H1 (cell line): ENCODE data around the gene FANCI. TPM values are rescaled to one million over a fixed set of nuclear protein-coding genes. Genes with fewer than 3 reads are reported as not detected.

ENCODE experiments used
- CTCF ChIA-PET: fragments of 300-600 bp; sonication (Branson Sonifier 250); formaldehyde crosslinking; loops from one replicate; lab custom pipeline; 2021; ENCODE audit not compliant: partially characterized antibody; lab: Charles Lee
- POLR2A ChIA-PET: fragments of 300-600 bp; sonication (Branson Sonifier 250); formaldehyde crosslinking; loops from one replicate; lab custom pipeline; 2021; ENCODE audit warnings: inconsistent platforms; ENCODE audit not compliant: partially characterized antibody; lab: Charles Lee
- DNase-seq, 2 experiments: peaks; one replicate each; pipeline versions ENCODE4 v3.0.0 to v3.0.0-alpha.2; 2010 to 2022; ENCODE audit warnings: low spot score in 2 of 2, low read depth in 1 of 2, mixed read lengths in 1 of 2
- FAIRE-seq: peaks from 2 replicates; lab custom pipeline; 2011; peaks lifted over from hg19 to GRCh38; lab: Jason Lieb, UNC
- H2AFZ ChIP-seq: 2 replicates; pipeline ENCODE4 v1.8.1; 2012; ENCODE audit warnings: low read length, inconsistent platforms
- H2AK5ac ChIP-seq: 2 replicates; pipeline ENCODE4 v1.6.1; 2013; ENCODE audit warnings: low read depth, low read length
- H2BK120ac ChIP-seq: replicated peaks from 2 replicates; pipeline ENCODE3; 2013; ENCODE audit warnings: low read depth, low read length, inconsistent platforms
- H2BK12ac ChIP-seq: 2 replicates; pipeline ENCODE4 v1.6.1; 2013; ENCODE audit warnings: low read depth, low read length
- H2BK15ac ChIP-seq: 2 replicates; pipeline ENCODE4 v1.6.1; 2013; ENCODE audit warnings: low read length
- H2BK20ac ChIP-seq: 2 replicates; pipeline ENCODE4 v1.6.1; 2013; ENCODE audit warnings: low read length
- H2BK5ac ChIP-seq: 2 replicates; pipeline ENCODE4 v1.6.1; 2013; ENCODE audit warnings: low read depth, low read length
- H3K14ac ChIP-seq: 2 replicates; pipeline ENCODE4 v1.6.1; 2013; ENCODE audit warnings: inconsistent platforms; ENCODE audit not compliant: insufficient read length
- H3K18ac ChIP-seq: 2 replicates; pipeline ENCODE4 v1.6.1; 2013; ENCODE audit warnings: low read length; ENCODE audit errors: extremely low read depth
- H3K23ac ChIP-seq: 2 replicates; pipeline ENCODE4 v1.6.1; 2013; ENCODE audit warnings: inconsistent platforms; ENCODE audit not compliant: insufficient read length
- H3K23me2 ChIP-seq: 2 replicates; pipeline ENCODE4 v1.6.1; 2013; ENCODE audit warnings: low read depth, low read length
- H3K27ac ChIP-seq: 2 replicates; pipeline ENCODE4 v1.6.1; 2011; ENCODE audit warnings: low read depth, low read length, inconsistent platforms
- H3K27me3 ChIP-seq, 4 experiments: replicated peaks in 1 of 4; 1 replicate in 1 of 4; 2 replicates in 3 of 4; pipeline versions ENCODE4 v1.6.1 to v1.8.1; 2011 to 2013; ENCODE audit warnings: low read length in 3 of 4, mild to moderate bottlenecking in 3 of 4, inconsistent platforms in 2 of 4, mixed read lengths in 2 of 4, moderate library complexity in 1 of 4; ENCODE audit not compliant: control insufficient read depth in 3 of 4, insufficient read depth in 3 of 4; ENCODE audit errors: extremely low read depth in 1 of 4
- H3K36me3 ChIP-seq, 4 experiments: 2 replicates each; pipeline versions ENCODE4 v1.6.1 to v1.8.1; 2011 to 2013; ENCODE audit warnings: mild to moderate bottlenecking in 4 of 4, low read length in 3 of 4, moderate library complexity in 2 of 4, control low read depth in 1 of 4, inconsistent platforms in 1 of 4; ENCODE audit not compliant: insufficient read depth in 4 of 4, control insufficient read depth in 2 of 4
- H3K4ac ChIP-seq: replicated peaks from 2 replicates; pipeline ENCODE3; 2013; ENCODE audit warnings: low read length, low read depth, mixed read lengths, inconsistent platforms; ENCODE audit not compliant: insufficient read length
- H3K4me1 ChIP-seq, 4 experiments: replicated peaks in 1 of 4; 1 replicate in 1 of 4; 2 replicates in 3 of 4; pipeline versions ENCODE4 v1.6.1 to v1.8.1; 2011 to 2013; ENCODE audit warnings: low read length in 3 of 4, inconsistent platforms in 2 of 4, mixed read lengths in 1 of 4; ENCODE audit not compliant: insufficient read depth in 4 of 4, control insufficient read depth in 3 of 4
- H3K4me2 ChIP-seq, 2 experiments: 2 replicates each; pipeline versions ENCODE4 v1.6.1 to v1.8.1; 2011 to 2013; ENCODE audit warnings: low read depth in 2 of 2, low read length in 2 of 2, control low read depth in 1 of 2, inconsistent platforms in 1 of 2, mild to moderate bottlenecking in 1 of 2; ENCODE audit not compliant: insufficient read depth in 1 of 2
- H3K4me3 ChIP-seq, 4 experiments: fragments of 200-600, 300-600 bp in 1 of 4; sonication (generic), shearing (Covaris generic), sonication (Bioruptor Twin) in 1 of 4; 2 replicates each; pipeline versions ENCODE4 v1.5.1 to v1.8.1; 2011 to 2016; ENCODE audit warnings: low read length in 4 of 4, low read depth in 3 of 4, control low read depth in 2 of 4, inconsistent platforms in 2 of 4, mild to moderate bottlenecking in 2 of 4, mixed read lengths in 1 of 4, moderate library complexity in 1 of 4; ENCODE audit not compliant: insufficient read depth in 2 of 4; ENCODE audit errors: extremely low read depth in 1 of 4
- H3K56ac ChIP-seq: replicated peaks from 2 replicates; pipeline ENCODE3; 2013; ENCODE audit warnings: low read depth, mild to moderate bottlenecking, mixed read lengths, low read length, inconsistent platforms; ENCODE audit not compliant: insufficient read length
- H3K79me1 ChIP-seq: 2 replicates; pipeline ENCODE4 v1.6.1; 2013; ENCODE audit warnings: low read depth, low read length, control low read depth
- H3K79me2 ChIP-seq, 2 experiments: 2 replicates each; pipeline versions ENCODE4 v1.6.1 to v1.8.1; 2012 to 2013; ENCODE audit warnings: low read length in 2 of 2, mild to moderate bottlenecking in 2 of 2, inconsistent platforms in 1 of 2; ENCODE audit not compliant: insufficient read depth in 2 of 2, control insufficient read depth in 1 of 2
- H3K9ac ChIP-seq, 4 experiments: replicated peaks in 1 of 4; 1 replicate in 1 of 4; 2 replicates in 3 of 4; pipeline versions ENCODE4 v1.6.1 to v1.8.1; 2011 to 2013; ENCODE audit warnings: low read depth in 3 of 4, low read length in 3 of 4, control low read depth in 2 of 4, mild to moderate bottlenecking in 2 of 4, moderate library complexity in 2 of 4, inconsistent platforms in 1 of 4; ENCODE audit errors: extremely low read depth in 1 of 4
- H3K9me3 ChIP-seq, 2 experiments: 2 replicates each; pipeline versions ENCODE4 v1.6.1 to v1.8.1; 2012 to 2013; ENCODE audit warnings: mild to moderate bottlenecking in 2 of 2, moderate library complexity in 2 of 2, control low read depth in 1 of 2, inconsistent platforms in 1 of 2, low read depth in 1 of 2, low read length in 1 of 2, mixed read lengths in 1 of 2; ENCODE audit not compliant: insufficient read depth in 2 of 2
- H4K20me1 ChIP-seq, 2 experiments: replicated peaks in 1 of 2; 2 replicates each; pipeline versions ENCODE3 to v1.8.1; 2011 to 2013; ENCODE audit warnings: inconsistent platforms in 2 of 2, low read length in 2 of 2, mild to moderate bottlenecking in 1 of 2; ENCODE audit not compliant: insufficient read depth in 2 of 2, control insufficient read depth in 1 of 2
- H4K5ac ChIP-seq: 2 replicates; pipeline ENCODE4 v1.6.1; 2013; ENCODE audit warnings: low read length, low read depth, mixed read lengths, inconsistent platforms; ENCODE audit not compliant: insufficient read length
- H4K8ac ChIP-seq: 2 replicates; pipeline ENCODE4 v1.8.0; 2013; ENCODE audit warnings: mild to moderate bottlenecking, moderate library complexity, low read length, inconsistent platforms; ENCODE audit not compliant: insufficient read depth; ENCODE audit errors: extremely low read depth
- H4K91ac ChIP-seq: replicated peaks from 2 replicates; pipeline ENCODE3; 2013; ENCODE audit warnings: low read length, mixed read lengths, inconsistent platforms; ENCODE audit not compliant: insufficient read length
- CEBPB ChIP-seq: IDR thresholded peaks from 2 replicates; pipeline ENCODE4 v1.6.1; 2012; ENCODE audit warnings: low read depth, low read length
- SIRT6 ChIP-seq: IDR thresholded peaks from one replicate; pipeline ENCODE4 v1.7.1; 2012; ENCODE audit warnings: low read length, inconsistent platforms
- WGBS, 2 experiments: shearing (Covaris generic) in 1 of 2; methylation state at CpG; one replicate each; pipeline versions ENCODE4 v1.1.6 to v1.1.7; 2013 to 2015; ENCODE audit warnings: low lambda C conversion rate in 2 of 2, mixed read lengths in 2 of 2, inconsistent platforms in 1 of 2, low coverage in 1 of 2, missing lambda C conversion rate in 1 of 2; ENCODE audit not compliant: insufficient replicate concordance in 2 of 2, insufficient coverage in 1 of 2, insufficient read length in 1 of 2; ENCODE audit errors: extremely low coverage in 1 of 2, missing lambda C conversion rate in 1 of 2; 5-methylcytosine and 5-hydroxymethylcytosine counted together
- polyA plus RNA-seq, 7 experiments: library from polyadenylated mRNA; depleted of rRNA in 3 of 7; stranded (reverse) in 5 of 7; unstranded in 2 of 7; fragments of >200 nt in 5 of 7; fragments of 200-250 nt in 2 of 7; gene quantifications; 1 replicate in 5 of 7; 2 replicates in 1 of 7; 4 replicates in 1 of 7; pipeline versions ENCODE4 v1.2.1 to v1.2.3, GENCODE V29; 2011 to 2013; ENCODE audit warnings: missing spikeins in 2 of 7, mixed read lengths in 2 of 7
- total RNA-seq: library from RNA; stranded (reverse); fragmentation: NEBNext Ultra II Directional; extraction: Animal tissue kit (Norgen Biotek cat#: 25700); gene quantifications from 2 replicates; pipeline ENCODE4 v1.2.1, GENCODE V29; 2021

Gene FANCI
- total and polyA plus RNA-seq, 2 of the 8 experiments (the other 6 are each of a cell fraction or from before 2014, with no cell fraction given): 37.8 to 115 TPM

DNA sequence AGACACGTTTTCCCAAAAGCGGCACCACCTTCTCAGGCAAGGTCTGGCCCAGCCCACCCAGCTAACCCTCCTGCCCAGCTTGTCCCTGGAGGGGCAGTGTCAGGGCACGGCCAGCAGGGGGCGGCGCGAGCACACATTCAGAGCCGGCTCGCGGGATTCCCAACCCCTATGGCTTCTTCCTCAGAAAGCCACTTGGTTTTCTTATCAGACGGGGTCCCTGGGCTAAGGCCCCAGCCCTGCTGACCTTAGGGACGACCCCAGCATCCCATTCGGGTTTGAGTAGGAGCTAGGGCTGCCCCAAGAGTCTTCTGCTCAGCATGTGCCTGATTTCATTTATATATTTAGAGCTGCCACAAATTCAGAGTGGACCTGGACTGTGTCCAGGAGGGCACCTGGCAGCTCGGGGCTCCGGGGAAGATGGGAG, 36.9 kb upstream of the FANCI start:
- H3K23me2 ChIP-seq: no peaks in the 10 kb centered on the region
- peak; percentile 50 to 96 for DNase-seq
- no peak overlapping the region for H3K56ac ChIP-seq
- H3K9me3 ChIP-seq: no peaks in the 10 kb centered on the region
- ChIA-PET CTCF (interaction anchor here (0.6 to 3.3 kb wide), 53 partner anchors 8 to 876 kb away, joined by 3 to 36 read pairs (median 5); partner anchors contain the start of genes FANCI and RLBP1), POLR2A (interaction anchor here (1.6 kb wide), 2 partner anchors 16 to 27 kb away, joined by 4 read pairs; no protein-coding TSS in a partner anchor)
- no peak overlapping the region for H2BK15ac ChIP-seq
- H3K36me3 ChIP-seq: no peaks in the 10 kb centered on the region
- H4K20me1 ChIP-seq: no peaks in the 10 kb centered on the region
- no peak overlapping the region for H4K91ac ChIP-seq
- H4K5ac ChIP-seq: no peak overlapping the region
- H3K27me3 ChIP-seq: no peaks in the 10 kb centered on the region; a peak in 1 of 7 replicates
- H3K4ac ChIP-seq: no peak overlapping the region
- peak overlapping the region in 1 of 2 experiments; percentile 22; a peak in 1 of 4 replicates for H3K4me2 ChIP-seq
- 19% methylated on average over 14 of the region's 14 CpGs; no CpG with 5 or more reads in 1 of the 2 experiments for WGBS, 2 experiments
- no peak for FAIRE-seq
- no peak overlapping the region for H2BK5ac ChIP-seq
- H2BK120ac ChIP-seq: no peak overlapping the region
- H2AFZ ChIP-seq: peak overlapping the region; percentile 80; the same call in 1 of the 2 replicates
- no peak overlapping the region for H2BK12ac ChIP-seq
- H3K27ac ChIP-seq: no peak overlapping the region
- no peak overlapping the region for H3K23ac ChIP-seq
- H3K79me1 ChIP-seq: no peaks in the 10 kb centered on the region
- H3K4me1 ChIP-seq: no peaks in the 10 kb centered on the region; a peak in 2 of 7 replicates
- no peak overlapping the region for H3K18ac ChIP-seq
- no peak overlapping the region for H2BK20ac ChIP-seq
- H3K79me2 ChIP-seq: no peaks in the 10 kb centered on the region
- H4K8ac ChIP-seq: peak overlapping the region; percentile 64; the same call in 1 of the 2 replicates
- H2AK5ac ChIP-seq: no peak overlapping the region
- H3K4me3 ChIP-seq: no peak overlapping the region
- no peak overlapping the region for H3K14ac ChIP-seq
- no peak overlapping the region for H3K9ac ChIP-seq
- TF ChIP-seq CEBPB (no peak), SIRT6 (no peak)
